Vagina (tissue), 2 donors: ENCODE measurements around the gene CSPG4.

Experiments used
- POLR2A ChIP-seq, 2 donors: fragments of 450-650 bp; IDR thresholded peaks; one replicate each; pipeline ENCODE4 v1.6.1; 2017; ENCODE audit warnings: antibody characterized with exemption in 2 of 2, mild to moderate bottlenecking in 2 of 2, moderate library complexity in 2 of 2
- POLR2AphosphoS5 ChIP-seq, 2 donors: sonication (generic); formaldehyde crosslinking; IDR thresholded peaks; one replicate each; pipeline ENCODE4 v1.9.0; 2017; ENCODE audit warnings: antibody characterized with exemption in 2 of 2, mild to moderate bottlenecking in 2 of 2, low read depth in 1 of 2; ENCODE audit not compliant: insufficient read depth in 1 of 2
- TF ChIP-seq, protein P1 (sequence below), 3 experiments: fragments of 450-650 bp in 2 of 3; fragments of 200-600 bp in 1 of 3; sonication (generic) in 1 of 3; IDR thresholded peaks; one replicate each; pipeline ENCODE4 v1.5.1; 2017 to 2019; ENCODE audit warnings: antibody characterized with exemption in 3 of 3, mild to moderate bottlenecking in 2 of 3, moderate library complexity in 2 of 3

- TF ChIP-seq POLR2AphosphoS5 (IDR thresholded peaks at IDR 0.05; ENCODE audit: insufficient read depth in 1 of 2, low read depth in 1 of 2), result peak in 1 of 2 donors; percentile 39
- TF ChIP-seq, protein P1, sequence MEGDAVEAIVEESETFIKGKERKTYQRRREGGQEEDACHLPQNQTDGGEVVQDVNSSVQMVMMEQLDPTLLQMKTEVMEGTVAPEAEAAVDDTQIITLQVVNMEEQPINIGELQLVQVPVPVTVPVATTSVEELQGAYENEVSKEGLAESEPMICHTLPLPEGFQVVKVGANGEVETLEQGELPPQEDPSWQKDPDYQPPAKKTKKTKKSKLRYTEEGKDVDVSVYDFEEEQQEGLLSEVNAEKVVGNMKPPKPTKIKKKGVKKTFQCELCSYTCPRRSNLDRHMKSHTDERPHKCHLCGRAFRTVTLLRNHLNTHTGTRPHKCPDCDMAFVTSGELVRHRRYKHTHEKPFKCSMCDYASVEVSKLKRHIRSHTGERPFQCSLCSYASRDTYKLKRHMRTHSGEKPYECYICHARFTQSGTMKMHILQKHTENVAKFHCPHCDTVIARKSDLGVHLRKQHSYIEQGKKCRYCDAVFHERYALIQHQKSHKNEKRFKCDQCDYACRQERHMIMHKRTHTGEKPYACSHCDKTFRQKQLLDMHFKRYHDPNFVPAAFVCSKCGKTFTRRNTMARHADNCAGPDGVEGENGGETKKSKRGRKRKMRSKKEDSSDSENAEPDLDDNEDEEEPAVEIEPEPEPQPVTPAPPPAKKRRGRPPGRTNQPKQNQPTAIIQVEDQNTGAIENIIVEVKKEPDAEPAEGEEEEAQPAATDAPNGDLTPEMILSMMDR (IDR thresholded peaks at IDR 0.05), result no peak
- TF ChIP-seq POLR2A (IDR thresholded peaks at IDR 0.05), result no peak
Measured at GRCh38 chr15:75723847-75724660, 11.4 kb upstream of the CSPG4 start.
